B cell (primary cell): ENCODE results near the gene RBP2.

Experiments
- EZH2 ChIP-seq: IDR thresholded peaks from 2 replicates; pipeline ENCODE4 v1.6.1; 2012; ENCODE audit warnings: borderline replicate concordance, low read depth, mild to moderate bottlenecking, moderate library complexity, low read length; ENCODE audit not compliant: insufficient read depth, poor library complexity, severe bottlenecking
- TF ChIP-seq, protein P1 (sequence below): fragments of 200-600 bp; IDR thresholded peaks from one replicate; pipeline ENCODE4 v1.8.0; 2022; ENCODE audit warnings: antibody characterized with exemption, mild to moderate bottlenecking

DNA sequence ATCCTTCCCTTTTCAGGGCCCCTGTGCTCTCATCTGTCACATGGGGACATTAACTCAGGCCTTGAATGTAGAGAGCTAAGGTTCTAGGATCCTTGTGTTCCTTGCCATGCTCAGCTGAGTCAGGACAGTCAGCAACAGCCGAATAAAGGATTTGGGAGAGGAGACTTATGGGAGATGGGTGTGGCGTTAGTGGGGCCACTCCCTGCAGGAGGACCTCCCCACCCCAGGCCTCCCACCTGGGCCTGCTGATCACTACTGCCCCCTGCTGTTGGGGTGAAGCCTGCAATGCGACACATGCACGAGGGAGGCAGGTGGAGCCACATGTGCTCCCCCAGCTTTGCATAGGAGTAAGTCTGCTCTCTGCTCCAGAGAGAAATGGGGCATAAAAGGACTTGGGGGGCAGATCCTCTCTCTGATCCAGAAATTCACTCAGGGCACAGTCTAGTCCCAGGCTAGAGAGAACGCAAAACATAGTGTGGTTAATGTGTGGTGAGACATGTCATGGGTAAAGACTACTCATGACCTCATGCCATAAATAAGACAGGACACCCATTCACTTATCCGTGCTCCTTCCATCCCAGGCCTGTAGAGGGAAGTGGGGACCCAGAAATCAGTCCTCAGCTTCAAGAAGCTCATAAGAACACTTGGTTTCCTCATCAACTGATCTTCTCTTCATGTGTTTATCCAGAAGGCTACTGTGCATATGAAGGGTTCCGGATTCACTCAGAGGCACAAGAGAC, 43.9 kb upstream of the RBP2 start:
- TF ChIP-seq, protein P1, sequence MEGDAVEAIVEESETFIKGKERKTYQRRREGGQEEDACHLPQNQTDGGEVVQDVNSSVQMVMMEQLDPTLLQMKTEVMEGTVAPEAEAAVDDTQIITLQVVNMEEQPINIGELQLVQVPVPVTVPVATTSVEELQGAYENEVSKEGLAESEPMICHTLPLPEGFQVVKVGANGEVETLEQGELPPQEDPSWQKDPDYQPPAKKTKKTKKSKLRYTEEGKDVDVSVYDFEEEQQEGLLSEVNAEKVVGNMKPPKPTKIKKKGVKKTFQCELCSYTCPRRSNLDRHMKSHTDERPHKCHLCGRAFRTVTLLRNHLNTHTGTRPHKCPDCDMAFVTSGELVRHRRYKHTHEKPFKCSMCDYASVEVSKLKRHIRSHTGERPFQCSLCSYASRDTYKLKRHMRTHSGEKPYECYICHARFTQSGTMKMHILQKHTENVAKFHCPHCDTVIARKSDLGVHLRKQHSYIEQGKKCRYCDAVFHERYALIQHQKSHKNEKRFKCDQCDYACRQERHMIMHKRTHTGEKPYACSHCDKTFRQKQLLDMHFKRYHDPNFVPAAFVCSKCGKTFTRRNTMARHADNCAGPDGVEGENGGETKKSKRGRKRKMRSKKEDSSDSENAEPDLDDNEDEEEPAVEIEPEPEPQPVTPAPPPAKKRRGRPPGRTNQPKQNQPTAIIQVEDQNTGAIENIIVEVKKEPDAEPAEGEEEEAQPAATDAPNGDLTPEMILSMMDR, result no peak
- no peak for TF ChIP-seq EZH2
